Liver (tissue), 3 donors: ENCODE measurements around the gene FRMD5.

Experiments used
- EGR1 ChIP-seq, 2 donors: IDR thresholded peaks; 2 replicates each; pipeline ENCODE4 v1.6.1; 2016 to 2018; ENCODE audit warnings: antibody characterized with exemption in 2 of 2, low read depth in 2 of 2
- FOXA1 ChIP-seq: IDR thresholded peaks from 2 replicates; pipeline ENCODE4 v1.6.1; 2016; ENCODE audit warnings: antibody characterized with exemption
- GABPA ChIP-seq, 2 donors: IDR thresholded peaks in 1 of 2; conservative IDR thresholded peaks in 1 of 2; 2 replicates each; pipeline ENCODE4 v1.6.1; 2016; ENCODE audit warnings: antibody characterized with exemption in 2 of 2, mild to moderate bottlenecking in 1 of 2, moderate library complexity in 1 of 2
- HNF4G ChIP-seq: IDR thresholded peaks from 2 replicates; pipeline ENCODE4 v1.6.1; 2016; ENCODE audit warnings: antibody characterized with exemption
- JUND ChIP-seq, 2 donors: IDR thresholded peaks; 2 replicates each; pipeline ENCODE4 v1.6.1; 2016; ENCODE audit warnings: antibody characterized with exemption in 2 of 2
- RAD21 ChIP-seq, 2 donors: IDR thresholded peaks; 2 replicates each; pipeline ENCODE4 v1.6.1; 2016; ENCODE audit warnings: antibody characterized with exemption in 2 of 2, mild to moderate bottlenecking in 2 of 2
- SP1 ChIP-seq: IDR thresholded peaks from 2 replicates; pipeline ENCODE4 v1.6.1; 2018; ENCODE audit warnings: antibody characterized with exemption, mild to moderate bottlenecking
- TAF1 ChIP-seq: conservative IDR thresholded peaks from 2 replicates; pipeline ENCODE4 v1.6.1; 2016; ENCODE audit warnings: antibody characterized with exemption, mild to moderate bottlenecking
- YY1 ChIP-seq: IDR thresholded peaks from 2 replicates; pipeline ENCODE4 v1.6.1; 2016; ENCODE audit warnings: antibody characterized with exemption, mild to moderate bottlenecking
- TF ChIP-seq, protein P1 (sequence below): fragments of 150-350 bp; IDR thresholded peaks from 2 replicates; pipeline ENCODE4 v1.5.1; 2017; ENCODE audit warnings: improper control_type of control experiment, low read depth, low read length; ENCODE audit not compliant: missing input control
- TF ChIP-seq, protein P2 (sequence below): IDR thresholded peaks from 2 replicates; pipeline ENCODE4 v1.6.1; 2016; ENCODE audit warnings: antibody characterized with exemption
- TF ChIP-seq, protein P3 (sequence below): IDR thresholded peaks from 2 replicates; pipeline ENCODE4 v1.6.1; 2016; ENCODE audit warnings: antibody characterized with exemption
- TF ChIP-seq, protein P4 (sequence below): IDR thresholded peaks from 2 replicates; pipeline ENCODE4 v1.6.1; 2016; ENCODE audit warnings: antibody characterized with exemption, mild to moderate bottlenecking
- donor health status: healthy.
- donor health status: healthy.

DNA sequence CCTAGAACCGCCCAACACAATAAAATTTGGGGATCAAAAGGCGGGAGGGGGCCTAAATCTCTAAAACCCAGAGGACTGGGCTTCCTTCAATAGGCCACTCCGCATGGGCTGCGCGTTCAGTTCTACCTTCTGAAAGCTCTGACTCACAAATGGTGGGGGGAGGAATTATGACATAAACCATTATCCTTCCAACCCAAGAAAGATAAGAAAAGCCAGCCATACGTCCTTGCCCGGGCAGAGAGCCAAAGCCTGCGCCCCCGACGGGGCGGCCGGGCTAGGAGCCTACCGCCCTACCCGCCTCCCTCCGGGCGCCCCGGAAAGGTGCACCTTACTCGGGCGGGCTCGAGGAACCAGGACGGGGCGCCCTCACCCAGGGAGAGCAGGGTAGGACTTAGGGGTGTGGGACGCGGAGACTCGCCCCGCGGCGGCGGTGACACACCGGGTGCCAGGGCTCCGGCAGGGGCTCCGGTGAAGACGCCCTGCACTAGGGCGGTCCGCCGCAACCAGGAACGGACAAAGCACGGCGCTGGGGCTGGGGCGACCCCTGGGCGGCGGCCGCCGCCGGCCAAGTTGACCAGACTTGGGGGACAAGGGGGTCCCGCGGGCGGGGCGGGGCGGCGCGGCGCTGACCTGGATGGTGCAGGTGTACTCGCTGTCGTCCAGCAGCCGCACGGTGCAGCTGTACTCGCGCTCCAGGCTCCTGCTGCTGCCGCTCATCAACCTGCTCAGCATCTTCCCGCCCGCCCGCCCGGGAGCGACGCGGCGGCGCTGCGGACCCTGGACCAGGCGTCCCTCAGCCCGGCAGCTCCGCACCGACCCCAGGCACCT lies 534 bp downstream of the FRMD5 start:
- no peak for TF ChIP-seq TAF1
- TF ChIP-seq, protein P1, sequence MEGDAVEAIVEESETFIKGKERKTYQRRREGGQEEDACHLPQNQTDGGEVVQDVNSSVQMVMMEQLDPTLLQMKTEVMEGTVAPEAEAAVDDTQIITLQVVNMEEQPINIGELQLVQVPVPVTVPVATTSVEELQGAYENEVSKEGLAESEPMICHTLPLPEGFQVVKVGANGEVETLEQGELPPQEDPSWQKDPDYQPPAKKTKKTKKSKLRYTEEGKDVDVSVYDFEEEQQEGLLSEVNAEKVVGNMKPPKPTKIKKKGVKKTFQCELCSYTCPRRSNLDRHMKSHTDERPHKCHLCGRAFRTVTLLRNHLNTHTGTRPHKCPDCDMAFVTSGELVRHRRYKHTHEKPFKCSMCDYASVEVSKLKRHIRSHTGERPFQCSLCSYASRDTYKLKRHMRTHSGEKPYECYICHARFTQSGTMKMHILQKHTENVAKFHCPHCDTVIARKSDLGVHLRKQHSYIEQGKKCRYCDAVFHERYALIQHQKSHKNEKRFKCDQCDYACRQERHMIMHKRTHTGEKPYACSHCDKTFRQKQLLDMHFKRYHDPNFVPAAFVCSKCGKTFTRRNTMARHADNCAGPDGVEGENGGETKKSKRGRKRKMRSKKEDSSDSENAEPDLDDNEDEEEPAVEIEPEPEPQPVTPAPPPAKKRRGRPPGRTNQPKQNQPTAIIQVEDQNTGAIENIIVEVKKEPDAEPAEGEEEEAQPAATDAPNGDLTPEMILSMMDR: no peak
- TF ChIP-seq, protein P2, sequence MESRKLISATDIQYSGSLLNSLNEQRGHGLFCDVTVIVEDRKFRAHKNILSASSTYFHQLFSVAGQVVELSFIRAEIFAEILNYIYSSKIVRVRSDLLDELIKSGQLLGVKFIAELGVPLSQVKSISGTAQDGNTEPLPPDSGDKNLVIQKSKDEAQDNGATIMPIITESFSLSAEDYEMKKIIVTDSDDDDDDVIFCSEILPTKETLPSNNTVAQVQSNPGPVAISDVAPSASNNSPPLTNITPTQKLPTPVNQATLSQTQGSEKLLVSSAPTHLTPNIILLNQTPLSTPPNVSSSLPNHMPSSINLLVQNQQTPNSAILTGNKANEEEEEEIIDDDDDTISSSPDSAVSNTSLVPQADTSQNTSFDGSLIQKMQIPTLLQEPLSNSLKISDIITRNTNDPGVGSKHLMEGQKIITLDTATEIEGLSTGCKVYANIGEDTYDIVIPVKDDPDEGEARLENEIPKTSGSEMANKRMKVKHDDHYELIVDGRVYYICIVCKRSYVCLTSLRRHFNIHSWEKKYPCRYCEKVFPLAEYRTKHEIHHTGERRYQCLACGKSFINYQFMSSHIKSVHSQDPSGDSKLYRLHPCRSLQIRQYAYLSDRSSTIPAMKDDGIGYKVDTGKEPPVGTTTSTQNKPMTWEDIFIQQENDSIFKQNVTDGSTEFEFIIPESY: no peak
- TF ChIP-seq GABPA (IDR thresholded peaks at IDR 0.05 in 1 of 2, conservative IDR thresholded peaks at IDR 0.05 in 1 of 2): no peak
- TF ChIP-seq JUND (IDR thresholded peaks at IDR 0.05): no peak
- TF ChIP-seq, protein P3, sequence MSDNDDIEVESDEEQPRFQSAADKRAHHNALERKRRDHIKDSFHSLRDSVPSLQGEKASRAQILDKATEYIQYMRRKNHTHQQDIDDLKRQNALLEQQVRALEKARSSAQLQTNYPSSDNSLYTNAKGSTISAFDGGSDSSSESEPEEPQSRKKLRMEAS: no peak
- TF ChIP-seq, protein P4, sequence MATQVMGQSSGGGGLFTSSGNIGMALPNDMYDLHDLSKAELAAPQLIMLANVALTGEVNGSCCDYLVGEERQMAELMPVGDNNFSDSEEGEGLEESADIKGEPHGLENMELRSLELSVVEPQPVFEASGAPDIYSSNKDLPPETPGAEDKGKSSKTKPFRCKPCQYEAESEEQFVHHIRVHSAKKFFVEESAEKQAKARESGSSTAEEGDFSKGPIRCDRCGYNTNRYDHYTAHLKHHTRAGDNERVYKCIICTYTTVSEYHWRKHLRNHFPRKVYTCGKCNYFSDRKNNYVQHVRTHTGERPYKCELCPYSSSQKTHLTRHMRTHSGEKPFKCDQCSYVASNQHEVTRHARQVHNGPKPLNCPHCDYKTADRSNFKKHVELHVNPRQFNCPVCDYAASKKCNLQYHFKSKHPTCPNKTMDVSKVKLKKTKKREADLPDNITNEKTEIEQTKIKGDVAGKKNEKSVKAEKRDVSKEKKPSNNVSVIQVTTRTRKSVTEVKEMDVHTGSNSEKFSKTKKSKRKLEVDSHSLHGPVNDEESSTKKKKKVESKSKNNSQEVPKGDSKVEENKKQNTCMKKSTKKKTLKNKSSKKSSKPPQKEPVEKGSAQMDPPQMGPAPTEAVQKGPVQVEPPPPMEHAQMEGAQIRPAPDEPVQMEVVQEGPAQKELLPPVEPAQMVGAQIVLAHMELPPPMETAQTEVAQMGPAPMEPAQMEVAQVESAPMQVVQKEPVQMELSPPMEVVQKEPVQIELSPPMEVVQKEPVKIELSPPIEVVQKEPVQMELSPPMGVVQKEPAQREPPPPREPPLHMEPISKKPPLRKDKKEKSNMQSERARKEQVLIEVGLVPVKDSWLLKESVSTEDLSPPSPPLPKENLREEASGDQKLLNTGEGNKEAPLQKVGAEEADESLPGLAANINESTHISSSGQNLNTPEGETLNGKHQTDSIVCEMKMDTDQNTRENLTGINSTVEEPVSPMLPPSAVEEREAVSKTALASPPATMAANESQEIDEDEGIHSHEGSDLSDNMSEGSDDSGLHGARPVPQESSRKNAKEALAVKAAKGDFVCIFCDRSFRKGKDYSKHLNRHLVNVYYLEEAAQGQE: no peak
- no peak for TF ChIP-seq RAD21 (IDR thresholded peaks at IDR 0.05)
- no peak for TF ChIP-seq SP1
- no peak for TF ChIP-seq YY1
- TF ChIP-seq EGR1 (IDR thresholded peaks at IDR 0.05; ENCODE audit: low read depth in 2 of 2): no peak
- no peak for TF ChIP-seq HNF4G
- TF ChIP-seq FOXA1: no peak
